IMR-90 (cell line): ENCODE results near the gene DENND2D. TPM values are rescaled to one million over a fixed set of nuclear protein-coding genes. Genes with fewer than 3 reads are reported as not detected.

Experiments used
- ATAC-seq: fragments of 200-7000 bp; cut with Tn5 transposase; 2 replicates; pipeline ENCODE4 v1.9.1; 2020; ENCODE audit warnings: low read depth, mild to moderate bottlenecking, moderate library complexity
- BruUV-seq: library from RNA; stranded (reverse); fragments of 400-500 nt; replicated peaks from 2 replicates; lab custom pipeline; 2021; lab: Mats Ljungman, UMichigan
- CTCF ChIA-PET: fragments of 300-600 bp; formaldehyde crosslinking; extraction: SDS; loops from one replicate; lab custom pipeline; 2021; ENCODE audit warnings: antibody characterized with exemption; lab: Yijun Ruan, JAX
- POLR2A ChIA-PET: fragments of 300-600 bp; sonication (Branson Sonifier 250); formaldehyde crosslinking; loops from one replicate; lab custom pipeline; 2022; ENCODE audit warnings: antibody characterized with exemption; ENCODE audit not compliant: unreplicated experiment; lab: Charles Lee
- DNase-seq: peaks from one replicate; pipeline ENCODE4 v3.0.0; 2013
- H2AFZ ChIP-seq: replicated peaks from 2 replicates; pipeline ENCODE3; 2013; ENCODE audit warnings: low read length, mild to moderate bottlenecking; ENCODE audit not compliant: poor library complexity
- H2AK5ac ChIP-seq: 2 replicates; pipeline ENCODE4 v1.6.1; 2013; ENCODE audit warnings: low read depth, low read length, inconsistent platforms
- H2AK9ac ChIP-seq: replicated peaks from 2 replicates; pipeline ENCODE3; 2013; ENCODE audit warnings: mild to moderate bottlenecking, low read depth, low read length, moderate library complexity; ENCODE audit not compliant: poor library complexity
- H2BK120ac ChIP-seq: 2 replicates; pipeline ENCODE4 v1.6.1; 2013; ENCODE audit warnings: low read depth, low read length, inconsistent platforms
- H2BK15ac ChIP-seq: 3 replicates; pipeline ENCODE4 v1.6.1; 2013; ENCODE audit warnings: low read depth, low read length, inconsistent platforms
- H2BK20ac ChIP-seq: 2 replicates; pipeline ENCODE4 v1.6.1; 2013; ENCODE audit warnings: low read depth, mild to moderate bottlenecking, inconsistent platforms, low read length, moderate library complexity
- H2BK5ac ChIP-seq: 2 replicates; pipeline ENCODE4 v1.6.1; 2013; ENCODE audit warnings: mild to moderate bottlenecking, low read depth, low read length, inconsistent platforms; ENCODE audit not compliant: poor library complexity, severe bottlenecking
- H3K14ac ChIP-seq: replicated peaks from 2 replicates; pipeline ENCODE4 v1.6.1; 2013; ENCODE audit warnings: low read depth, low read length, inconsistent platforms
- H3K18ac ChIP-seq: 2 replicates; pipeline ENCODE4 v1.6.1; 2013; ENCODE audit warnings: low read depth, low read length, control low read depth
- H3K23ac ChIP-seq: 2 replicates; pipeline ENCODE4 v1.6.1; 2013; ENCODE audit warnings: low read depth, low read length, inconsistent platforms
- H3K27ac ChIP-seq: 2 replicates; pipeline ENCODE4 v1.5.1; 2013; ENCODE audit warnings: mild to moderate bottlenecking, control low read depth, low read length; ENCODE audit not compliant: insufficient read depth
- H3K27me3 ChIP-seq: 2 replicates; pipeline ENCODE4 v1.6.1; 2013; ENCODE audit warnings: low read length; ENCODE audit not compliant: control insufficient read depth, insufficient read depth
- H3K36me3 ChIP-seq: 2 replicates; pipeline ENCODE4 v1.6.1; 2013; ENCODE audit warnings: low read length, mixed read lengths; ENCODE audit not compliant: control insufficient read depth, insufficient read depth
- H3K4ac ChIP-seq: 2 replicates; pipeline ENCODE4 v1.6.1; 2013; ENCODE audit warnings: low read depth, low read length, inconsistent platforms
- H3K4me1 ChIP-seq: 2 replicates; pipeline ENCODE4 v1.6.1; 2013; ENCODE audit warnings: low read length, mixed read lengths; ENCODE audit not compliant: control insufficient read depth, insufficient read depth
- H3K4me2 ChIP-seq: 2 replicates; pipeline ENCODE4 v1.6.1; 2013; ENCODE audit warnings: low read depth, mild to moderate bottlenecking, control low read depth, low read length, moderate library complexity
- H3K4me3 ChIP-seq: 2 replicates; pipeline ENCODE4 v1.5.1; 2013; ENCODE audit warnings: low read depth, mild to moderate bottlenecking, control low read depth, low read length, moderate library complexity; ENCODE audit not compliant: insufficient read depth
- H3K56ac ChIP-seq: 2 replicates; pipeline ENCODE4 v1.6.1; 2013; ENCODE audit warnings: low read length, inconsistent platforms; ENCODE audit not compliant: insufficient read depth; ENCODE audit errors: extremely low read depth
- H3K79me1 ChIP-seq, 2 experiments: 2 replicates each; pipeline ENCODE4 v1.6.1; 2013; ENCODE audit warnings: low read length in 2 of 2, inconsistent platforms in 1 of 2, low read depth in 1 of 2
- H3K9ac ChIP-seq: 2 replicates; pipeline ENCODE4 v1.6.1; 2013; ENCODE audit warnings: low read depth, low read length, control low read depth
- H3K9me1 ChIP-seq: 2 replicates; pipeline ENCODE4 v1.6.1; 2013; ENCODE audit warnings: low read length, inconsistent platforms; ENCODE audit not compliant: insufficient read depth
- H3K9me3 ChIP-seq: 2 replicates; pipeline ENCODE4 v1.6.1; 2013; ENCODE audit warnings: low read length; ENCODE audit not compliant: control insufficient read depth, insufficient read depth
- H4K20me1 ChIP-seq: 2 replicates; pipeline ENCODE4 v1.6.1; 2013; ENCODE audit warnings: low read length, inconsistent platforms; ENCODE audit not compliant: insufficient read depth
- H4K5ac ChIP-seq: 2 replicates; pipeline ENCODE4 v1.6.1; 2013; ENCODE audit warnings: mild to moderate bottlenecking, low read depth, low read length, control low read depth
- H4K8ac ChIP-seq, 2 experiments: 2 replicates each; pipeline ENCODE4 v1.6.1; 2013; ENCODE audit warnings: low read depth in 2 of 2, low read length in 2 of 2, control low read depth in 1 of 2, inconsistent platforms in 1 of 2
- H4K91ac ChIP-seq: 2 replicates; pipeline ENCODE4 v1.6.1; 2013; ENCODE audit warnings: low read depth, low read length, inconsistent platforms; ENCODE audit not compliant: insufficient read depth
- CEBPB ChIP-seq: IDR thresholded peaks from 2 replicates; pipeline ENCODE4 v1.6.1; 2012; ENCODE audit warnings: low read depth, low read length, improper control_type of control experiment
- MAFK ChIP-seq: IDR thresholded peaks from 2 replicates; pipeline ENCODE4 v1.6.1; 2012; ENCODE audit warnings: low read depth, low read length, improper control_type of control experiment
- WGBS, 2 experiments: methylation state at CpG; one replicate each; pipeline versions ENCODE4 v1.1.5 to v1.1.7; 2013; ENCODE audit warnings: missing lambda C conversion rate in 2 of 2; ENCODE audit not compliant: insufficient read length in 1 of 2; ENCODE audit errors: extremely low coverage in 2 of 2; 5-methylcytosine and 5-hydroxymethylcytosine counted together
- dilution Hi-C: fragments of 300-500 bp; cut with HindIII; formaldehyde crosslinking; loops from one replicate; pipeline ENCODE4 v1.14.3; 2018; ENCODE audit warnings: low sequenced_read_pairs; ENCODE audit not compliant: unreplicated experiment
- in situ Hi-C: fragments of 300-500 bp; cut with MboI; formaldehyde crosslinking; loops from 3 replicates; pipeline ENCODE4 v1.14.3; 2019; ENCODE audit warnings: low sequenced_read_pairs, inconsistent platforms, mixed read lengths
- intact Hi-C: fragments of 100-400 bp; cut with micrococcal nuclease; formaldehyde crosslinking; loops from 2 replicates; pipeline ENCODE4 v1.10.0; 2022
- polyA plus RNA-seq, 3 experiments: library from polyadenylated mRNA; depleted of rRNA; stranded (reverse); fragments of >200 nt; gene quantifications; 2 replicates each; pipeline ENCODE4 v1.2.3, GENCODE V29; 2012; ENCODE audit warnings: low replicate concordance in 1 of 3
- total RNA-seq: library from RNA; depleted of rRNA; stranded (reverse); fragments of >200 nt; gene quantifications from 2 replicates; pipeline ENCODE4 v1.2.3, GENCODE V29; 2012

DENND2D gene
- total and polyA plus RNA-seq, 2 of the 4 experiments (the other 2 are of a cell fraction) = 0.86 to 0.90 TPM

GRCh38 chr1:111141245-111142220 is 58.9 kb downstream of the DENND2D start:
- no peak for DNase-seq
- Histone ChIP-seq H2BK5ac (no peak overlapping the region), H3K9me3 (no peaks in the 10 kb centered on the region), H2BK120ac (no peak overlapping the region), H3K18ac (no peak overlapping the region), H3K4me1 (peaks cover 2% of the 10 kb centered on the region), H2AK9ac (no peak overlapping the region), H3K4ac (no peak overlapping the region), H3K36me3 (no peaks in the 10 kb centered on the region), H4K8ac (no peak overlapping the region), H2BK20ac (no peak overlapping the region), H2AFZ (no peak overlapping the region), H3K56ac (no peak overlapping the region; the same call in 1 of the 2 replicates), H2AK5ac (no peak overlapping the region), H3K23ac (peak overlapping the region; percentile 72; the same call in 1 of the 2 replicates), H4K5ac (no peak overlapping the region), H3K4me3 (peak overlapping the region; percentile 77), H3K9ac (peak overlapping the region; percentile 90; the same call in 1 of the 2 replicates), H3K4me2 (peak overlapping the region; percentile 72), H4K20me1 (peaks cover 10% of the 10 kb centered on the region; the same call in 1 of the 2 replicates), H3K9me1 (peaks cover 3% of the 10 kb centered on the region; the same call in 1 of the 2 replicates), H3K27ac (no peak overlapping the region), H3K14ac (no peak overlapping the region), H3K27me3 (no peaks in the 10 kb centered on the region), H2BK15ac (no peak overlapping the region), H4K91ac (no peak overlapping the region), H3K79me1 (peaks cover 9 to 50% of the 10 kb centered on the region in 2 experiments; a peak in 3 of 4 replicates)
- intact Hi-C loops (loop anchor here (2.0 to 10.0 kb wide), 4 partner anchors 19 to 203 kb away; no protein-coding TSS in a partner anchor), in situ Hi-C loops (no loop called here), dilution Hi-C loops (no loop called here)
- no peak for ATAC-seq
- POLR2A ChIA-PET = no interaction called here
- 0 out of 2 replicates have a peak, but pooled peaks have one; percentile 22 for TF ChIP-seq CEBPB
- TF ChIP-seq MAFK = no peak
- TSS peak; percentile 41 for BruUV-seq
- CTCF ChIA-PET = interaction anchor here (1.2 kb wide), 1 partner anchor 19 kb away, joined by 3 read pairs; no protein-coding TSS in a partner anchor
- no CpG with 5 or more reads among the region's 5 CpGs for WGBS, 2 experiments
